ENCODE data around the gene USP54. TPM values are rescaled to one million over a fixed set of nuclear protein-coding genes. Genes with fewer than 3 reads are reported as not detected.
A peak's percentile ranks its signal among the peaks of the same experiment; 100 is the strongest.
"Not testable (repeated sequence)": the region's sequence is repeated elsewhere in the genome, so short reads cannot be mapped to it uniquely, and the experiment has no call there.

Gene USP54, protein sequence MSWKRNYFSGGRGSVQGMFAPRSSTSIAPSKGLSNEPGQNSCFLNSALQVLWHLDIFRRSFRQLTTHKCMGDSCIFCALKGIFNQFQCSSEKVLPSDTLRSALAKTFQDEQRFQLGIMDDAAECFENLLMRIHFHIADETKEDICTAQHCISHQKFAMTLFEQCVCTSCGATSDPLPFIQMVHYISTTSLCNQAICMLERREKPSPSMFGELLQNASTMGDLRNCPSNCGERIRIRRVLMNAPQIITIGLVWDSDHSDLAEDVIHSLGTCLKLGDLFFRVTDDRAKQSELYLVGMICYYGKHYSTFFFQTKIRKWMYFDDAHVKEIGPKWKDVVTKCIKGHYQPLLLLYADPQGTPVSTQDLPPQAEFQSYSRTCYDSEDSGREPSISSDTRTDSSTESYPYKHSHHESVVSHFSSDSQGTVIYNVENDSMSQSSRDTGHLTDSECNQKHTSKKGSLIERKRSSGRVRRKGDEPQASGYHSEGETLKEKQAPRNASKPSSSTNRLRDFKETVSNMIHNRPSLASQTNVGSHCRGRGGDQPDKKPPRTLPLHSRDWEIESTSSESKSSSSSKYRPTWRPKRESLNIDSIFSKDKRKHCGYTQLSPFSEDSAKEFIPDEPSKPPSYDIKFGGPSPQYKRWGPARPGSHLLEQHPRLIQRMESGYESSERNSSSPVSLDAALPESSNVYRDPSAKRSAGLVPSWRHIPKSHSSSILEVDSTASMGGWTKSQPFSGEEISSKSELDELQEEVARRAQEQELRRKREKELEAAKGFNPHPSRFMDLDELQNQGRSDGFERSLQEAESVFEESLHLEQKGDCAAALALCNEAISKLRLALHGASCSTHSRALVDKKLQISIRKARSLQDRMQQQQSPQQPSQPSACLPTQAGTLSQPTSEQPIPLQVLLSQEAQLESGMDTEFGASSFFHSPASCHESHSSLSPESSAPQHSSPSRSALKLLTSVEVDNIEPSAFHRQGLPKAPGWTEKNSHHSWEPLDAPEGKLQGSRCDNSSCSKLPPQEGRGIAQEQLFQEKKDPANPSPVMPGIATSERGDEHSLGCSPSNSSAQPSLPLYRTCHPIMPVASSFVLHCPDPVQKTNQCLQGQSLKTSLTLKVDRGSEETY (N-terminal part only)
- total RNA-seq: 10 to 100 TPM in 1 of 2 donors, 1 to 10 TPM in 1; 9.3 to 18.1 TPM

DNA sequence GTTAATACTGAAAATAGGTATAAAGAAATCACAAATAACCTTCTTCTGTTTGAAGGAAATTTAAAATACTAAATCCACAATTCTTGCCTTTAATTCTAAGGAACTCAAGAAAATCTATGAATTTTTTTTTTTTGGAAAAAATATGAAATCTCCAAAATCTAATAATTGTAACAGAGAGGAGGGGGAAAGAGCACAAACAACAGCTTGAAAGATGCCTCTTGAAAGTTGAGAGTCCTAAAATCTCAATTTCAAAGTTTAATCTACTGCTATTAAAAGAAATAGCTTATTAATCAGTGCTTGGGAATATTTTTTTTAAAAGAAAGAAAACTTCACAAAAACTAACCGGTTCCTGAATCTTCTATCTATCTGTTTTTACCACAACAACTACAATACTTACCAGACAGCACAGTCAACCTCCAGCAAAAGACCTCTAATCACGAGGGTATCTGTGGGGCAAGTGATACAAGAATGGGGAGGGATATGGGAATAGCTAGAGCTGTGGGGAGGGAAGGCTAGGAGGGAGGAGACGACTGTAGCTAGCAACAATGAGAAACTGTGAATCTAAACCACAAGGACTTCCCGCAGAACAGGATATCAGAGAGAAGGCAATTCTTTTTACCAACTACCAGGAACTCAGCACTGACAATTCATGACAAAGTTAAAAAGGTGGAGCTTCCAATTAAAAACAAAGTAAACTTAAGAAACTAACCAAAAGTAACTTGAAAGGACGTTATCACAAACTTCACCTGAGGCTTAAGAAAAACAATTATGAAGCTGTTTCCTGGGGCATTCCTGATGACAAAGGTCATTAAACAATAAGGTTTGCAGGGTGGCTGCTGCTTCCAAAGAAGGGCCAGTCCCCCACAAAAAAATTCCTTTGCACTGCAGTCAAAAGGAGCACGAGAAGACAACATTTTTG, at the start of gene USP54:
TSS of gene USP54 (minus strand) at position 462 of the 919 bp plus-strand sequence. CDS start 15,684 bp downstream, outside the sequence.
- no peaks in the 10 kb centered on the region for H3K36me3 Mint-ChIP-seq
- ATAC-seq (peak; percentile 73 to 78), DNase-seq (ENCODE audit: low spot score) (no peak)
- H3K9me3 Mint-ChIP-seq: no peaks in the 10 kb centered on the region
- H3K27ac Mint-ChIP-seq: peak within 1 kb of the TSS; percentile 22 to 93
- H3K4me1 Mint-ChIP-seq (ENCODE audit: low read depth in 2 of 2): peaks cover 13 to 15% of the 10 kb centered on the region in 2 donors
- no peaks in the 10 kb centered on the region for H3K27me3 Mint-ChIP-seq
- peak within 1 kb of the TSS; percentile 74 for H3K4me3 Mint-ChIP-seq

DNA sequence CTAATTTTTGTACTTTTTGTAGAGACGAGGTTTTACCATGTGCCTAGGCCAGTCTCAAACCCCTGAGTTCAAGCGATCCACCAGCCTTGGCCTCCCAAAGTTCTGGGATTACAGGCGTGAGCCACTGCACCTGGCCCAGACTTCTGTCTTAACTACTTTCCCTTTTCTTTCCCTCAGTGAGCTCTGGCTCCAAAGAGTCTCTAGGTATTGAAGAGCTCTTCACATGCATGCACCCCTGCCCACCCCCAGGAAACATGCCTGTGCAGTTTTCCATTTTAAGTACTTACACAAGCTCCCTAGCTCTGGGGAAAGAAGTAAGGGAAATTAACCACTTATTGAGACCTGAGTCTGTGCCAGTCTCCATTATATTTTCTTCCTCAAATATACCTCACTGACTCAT, 48.1 kb upstream of the USP54 start:
- ATAC-seq (no peak), DNase-seq (ENCODE audit: low spot score) (no peak)
- H3K4me3 Mint-ChIP-seq: no peak overlapping the region
- H3K27me3 Mint-ChIP-seq: peaks cover 0 to 5% of the 10 kb centered on the region in 2 donors
- no peaks in the 10 kb centered on the region for H3K36me3 Mint-ChIP-seq
- no peaks in the 10 kb centered on the region for H3K9me3 Mint-ChIP-seq
- H3K27ac Mint-ChIP-seq: peak overlapping the region in 1 of 2 donors; percentile 33
- H3K4me1 Mint-ChIP-seq (ENCODE audit: low read depth in 2 of 2): peaks cover 4 to 6% of the 10 kb centered on the region in 2 donors

DNA sequence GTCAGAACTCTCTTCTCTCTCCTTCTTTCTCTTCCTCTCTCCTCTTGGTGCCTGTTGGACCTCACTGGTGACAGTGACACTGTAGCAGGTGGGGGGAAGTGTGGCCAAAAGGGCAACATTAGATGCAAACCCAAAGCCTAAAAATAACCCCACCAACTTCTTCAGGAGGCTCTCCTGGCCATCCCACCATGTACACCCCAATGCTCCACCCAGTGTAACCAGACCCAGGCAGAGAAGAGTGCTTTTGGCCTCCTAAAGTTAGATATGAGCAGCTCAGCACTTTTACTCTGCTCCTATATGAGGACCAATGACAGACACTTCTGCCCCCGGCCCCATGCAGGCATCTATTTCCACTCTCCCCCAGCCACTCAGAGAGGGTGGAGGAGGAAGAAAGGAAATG, 44.6 kb upstream of the USP54 start:
- Mint-ChIP-seq H3K9me3 (no peaks in the 10 kb centered on the region), H3K27me3 (peaks cover 0 to 2% of the 10 kb centered on the region in 2 donors), H3K4me3 (no peak overlapping the region), H3K4me1 (ENCODE audit: low read depth in 2 of 2) (no peaks in the 10 kb centered on the region), H3K36me3 (no peaks in the 10 kb centered on the region), H3K27ac (no peak overlapping the region)
- no peak for DNase-seq (ENCODE audit: low spot score)
- peak in 1 of 2 donors; percentile 53 for ATAC-seq

DNA sequence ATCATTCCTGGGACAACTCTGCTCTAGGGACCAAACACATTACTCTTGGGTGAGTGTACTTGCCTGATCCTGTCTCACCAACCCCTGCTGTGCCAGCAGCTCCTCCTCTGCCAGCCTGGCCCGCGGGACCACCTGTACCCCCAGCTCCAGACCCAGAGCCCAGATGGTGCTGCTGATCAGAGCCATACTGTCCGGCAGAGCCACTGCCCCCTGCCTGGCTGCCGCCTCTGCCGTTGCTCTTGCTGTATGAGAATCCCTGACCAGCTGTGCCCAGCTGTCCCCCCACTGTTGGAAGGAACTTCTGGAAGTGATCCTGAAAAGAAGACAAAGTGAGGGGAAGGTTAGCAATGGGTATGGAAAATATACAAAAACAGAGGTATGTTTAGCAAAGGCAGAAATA, 43.3 kb upstream of the USP54 start:
- H3K27me3 Mint-ChIP-seq: peaks cover 0 to 2% of the 10 kb centered on the region in 2 donors
- H3K27ac Mint-ChIP-seq: no peak overlapping the region
- H3K4me3 Mint-ChIP-seq: no peak overlapping the region
- ATAC-seq (no peak), DNase-seq (ENCODE audit: low spot score) (no peak)
- H3K36me3 Mint-ChIP-seq: no peaks in the 10 kb centered on the region
- H3K9me3 Mint-ChIP-seq: no peaks in the 10 kb centered on the region
- H3K4me1 Mint-ChIP-seq (ENCODE audit: low read depth in 2 of 2): no peaks in the 10 kb centered on the region

DNA sequence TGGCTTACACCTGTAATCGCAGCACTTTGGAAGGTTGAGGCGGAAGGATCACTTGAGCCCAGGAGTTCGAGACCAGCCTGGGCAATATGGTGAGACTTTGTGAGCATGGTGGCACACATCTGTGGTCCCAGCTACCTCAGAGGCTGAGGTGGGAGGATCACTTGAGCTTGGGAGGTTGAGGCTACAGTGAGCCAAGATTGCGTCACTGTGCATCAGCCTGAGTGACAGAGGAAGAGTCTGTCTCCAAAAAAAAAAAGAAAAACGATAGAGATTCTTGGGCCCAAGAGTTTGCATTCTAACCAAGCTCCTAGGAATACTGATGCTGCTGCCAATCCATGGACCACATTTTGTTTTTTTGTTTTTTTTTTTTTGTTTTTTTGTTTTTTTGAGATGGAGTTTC, 38.0 kb upstream of the USP54 start:
- Mint-ChIP-seq H3K36me3 (no peaks in the 10 kb centered on the region), H3K4me1 (ENCODE audit: low read depth in 2 of 2) (peaks cover 6 to 8% of the 10 kb centered on the region in 2 donors), H3K4me3 (no peak overlapping the region), H3K27ac (no peak overlapping the region), H3K27me3 (no peaks in the 10 kb centered on the region), H3K9me3 (no peaks in the 10 kb centered on the region)
- ATAC-seq (no peak), DNase-seq (ENCODE audit: low spot score) (no peak)

DNA sequence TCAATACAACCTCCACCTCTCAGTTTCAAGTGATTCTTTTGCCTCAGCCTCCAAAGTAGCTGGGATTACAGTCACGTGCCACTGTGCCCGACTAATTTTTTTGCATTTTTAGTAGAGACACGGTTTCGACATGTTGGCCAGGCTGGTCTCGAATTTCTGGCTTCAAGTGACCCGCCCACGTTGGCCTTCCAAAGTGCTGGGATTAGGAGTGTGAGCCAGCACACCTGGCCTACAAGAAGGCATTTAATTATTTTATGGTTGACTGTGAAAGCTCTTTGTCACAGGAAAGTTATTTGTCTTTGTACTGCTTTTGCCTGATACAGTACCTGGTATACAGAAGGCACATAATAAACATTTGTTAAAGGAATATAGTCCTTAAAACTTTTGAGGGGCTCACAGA, 37.3 kb upstream of the USP54 start:
- ATAC-seq (no peak), DNase-seq (ENCODE audit: low spot score) (no peak)
- H3K36me3 Mint-ChIP-seq: no peaks in the 10 kb centered on the region
- no peak overlapping the region for H3K4me3 Mint-ChIP-seq
- H3K27ac Mint-ChIP-seq: no peak overlapping the region
- no peaks in the 10 kb centered on the region for H3K27me3 Mint-ChIP-seq
- H3K4me1 Mint-ChIP-seq (ENCODE audit: low read depth in 2 of 2): peaks cover 6 to 8% of the 10 kb centered on the region in 2 donors
- no peaks in the 10 kb centered on the region for H3K9me3 Mint-ChIP-seq

DNA sequence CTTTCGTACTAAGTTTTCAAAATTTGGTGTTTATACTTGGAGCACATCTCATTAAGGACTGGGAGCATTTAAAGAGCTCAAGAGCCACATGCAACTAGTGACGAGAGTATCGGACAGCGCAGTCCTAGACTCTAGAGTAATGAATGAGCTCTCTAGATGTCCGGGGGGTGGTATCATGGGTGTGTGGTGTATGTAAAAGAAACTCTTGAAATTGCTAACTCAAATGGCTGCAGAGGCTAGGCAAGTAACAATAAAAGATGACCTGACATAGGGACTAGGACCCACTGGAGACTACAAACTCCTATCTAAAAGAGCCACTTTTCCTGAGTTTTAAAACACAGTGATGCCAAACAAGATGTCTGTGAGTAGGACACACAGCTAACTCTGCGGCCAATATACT, 36.2 kb upstream of the USP54 start:
- H3K27ac Mint-ChIP-seq: peak overlapping the region in 1 of 2 donors; percentile 95

DNA sequence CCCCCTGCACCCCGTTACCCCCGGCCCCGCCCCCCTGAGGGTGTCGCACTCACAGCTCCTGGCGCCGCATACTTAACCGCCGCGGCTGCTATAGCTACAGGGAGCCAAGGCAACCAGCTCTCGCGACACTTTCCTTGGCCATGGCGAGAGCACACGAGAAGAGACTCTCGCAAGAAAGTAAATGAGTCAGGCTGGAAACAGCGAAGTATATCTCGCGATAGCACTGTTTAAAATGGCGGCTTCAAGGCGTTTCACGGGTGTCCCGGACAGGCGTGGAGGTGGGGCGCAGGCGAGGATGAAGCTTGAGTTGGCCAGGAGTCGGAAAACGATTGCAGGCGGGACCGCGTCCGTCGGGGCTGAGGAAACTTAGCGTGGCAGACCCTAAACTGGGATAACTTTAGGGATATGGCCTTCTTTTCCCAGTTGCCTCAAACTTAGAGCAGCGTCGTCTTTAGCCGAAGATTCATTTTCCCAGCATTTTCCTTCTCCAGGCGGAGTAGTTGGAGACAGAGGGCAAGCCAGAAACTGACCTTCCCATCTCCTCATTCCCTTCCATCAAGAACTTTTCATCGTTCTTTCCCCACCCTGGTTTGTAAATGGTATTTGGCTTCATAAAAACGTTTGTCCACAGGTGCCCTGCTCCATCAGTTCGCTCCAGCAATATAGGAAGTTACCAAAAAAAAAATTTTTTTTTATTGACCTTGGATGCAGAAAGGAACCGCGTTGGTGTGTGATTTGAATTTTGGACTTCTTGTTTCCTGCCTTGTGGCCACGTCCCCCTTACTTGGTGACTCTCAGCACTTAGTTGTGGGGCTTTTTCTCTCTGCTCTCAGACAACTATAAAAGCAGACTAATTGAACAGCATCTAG, 35.0 kb upstream of the USP54 start:
- Mint-ChIP-seq H3K27me3 (no peaks in the 10 kb centered on the region), H3K4me3 (peak overlapping the region; percentile 94), H3K9me3 (no peaks in the 10 kb centered on the region), H3K36me3 (no peaks in the 10 kb centered on the region), H3K4me1 (ENCODE audit: low read depth in 2 of 2) (peaks cover 6 to 8% of the 10 kb centered on the region in 2 donors), H3K27ac (peak overlapping the region; percentile 89 to 95)
- ATAC-seq (peak; percentile 99), DNase-seq (ENCODE audit: low spot score) (peak; percentile 93)

More for the DNA sequence above, 36.2 kb upstream of the USP54 start:
- H3K4me3 Mint-ChIP-seq: peak overlapping the region; percentile 55
- peaks cover 6 to 8% of the 10 kb centered on the region in 2 donors for H3K4me1 Mint-ChIP-seq (ENCODE audit: low read depth in 2 of 2)
- no peak for ATAC-seq
- DNase-seq (ENCODE audit: low spot score): no peak
- no peaks in the 10 kb centered on the region for H3K36me3 Mint-ChIP-seq
- H3K9me3 Mint-ChIP-seq: no peaks in the 10 kb centered on the region
- no peaks in the 10 kb centered on the region for H3K27me3 Mint-ChIP-seq

DNA sequence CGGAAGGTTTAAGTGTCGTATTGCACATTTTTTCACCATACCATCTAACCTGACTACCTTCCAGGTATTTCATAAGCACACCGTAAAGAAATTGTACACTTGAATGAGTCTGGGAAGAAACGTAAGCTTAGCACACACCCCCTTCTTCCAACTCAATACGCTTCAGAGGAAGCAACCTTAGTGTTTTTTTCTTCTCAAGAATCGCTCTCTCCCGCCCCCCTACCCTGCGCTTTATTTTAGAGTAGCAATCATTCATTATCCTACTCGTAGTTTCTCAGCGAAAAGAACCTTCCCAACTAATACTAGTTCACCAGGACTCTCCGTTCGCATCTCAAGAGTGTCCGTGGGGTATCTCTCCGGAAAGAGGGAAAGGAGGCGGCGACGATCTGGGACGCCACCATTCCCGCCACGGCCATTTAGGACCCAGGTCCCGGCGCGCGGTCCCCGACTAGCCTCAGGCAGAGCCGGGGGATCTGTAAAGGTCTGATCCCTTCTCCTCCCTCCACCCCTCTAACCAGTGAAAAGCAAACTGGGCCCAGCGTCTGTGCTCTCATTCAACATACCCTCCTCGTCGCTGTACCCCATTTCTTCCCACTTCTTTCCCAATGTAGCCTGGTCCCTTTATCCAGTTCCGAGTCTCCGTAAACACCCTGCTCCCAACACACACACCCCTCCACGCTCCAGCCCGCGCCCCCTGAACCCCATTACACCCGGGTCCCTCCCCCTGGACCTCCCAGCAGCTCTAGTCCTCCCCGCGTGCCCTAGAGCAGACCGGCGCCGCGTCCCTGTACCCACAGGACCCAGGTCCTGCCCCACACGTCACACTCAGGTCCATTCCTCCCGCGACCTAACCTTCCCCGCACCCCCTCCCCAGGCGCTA, 34.1 kb upstream of the USP54 start:
- DNase-seq (ENCODE audit: low spot score) (no peak), ATAC-seq (peak; percentile 7 to 77)
- Mint-ChIP-seq H3K4me1 (ENCODE audit: low read depth in 2 of 2) (peaks cover 6 to 8% of the 10 kb centered on the region in 2 donors), H3K4me3 (peak overlapping the region; percentile 94), H3K27me3 (no peaks in the 10 kb centered on the region), H3K9me3 (no peaks in the 10 kb centered on the region), H3K36me3 (no peaks in the 10 kb centered on the region), H3K27ac (peak overlapping the region; percentile 89 to 95)

DNA sequence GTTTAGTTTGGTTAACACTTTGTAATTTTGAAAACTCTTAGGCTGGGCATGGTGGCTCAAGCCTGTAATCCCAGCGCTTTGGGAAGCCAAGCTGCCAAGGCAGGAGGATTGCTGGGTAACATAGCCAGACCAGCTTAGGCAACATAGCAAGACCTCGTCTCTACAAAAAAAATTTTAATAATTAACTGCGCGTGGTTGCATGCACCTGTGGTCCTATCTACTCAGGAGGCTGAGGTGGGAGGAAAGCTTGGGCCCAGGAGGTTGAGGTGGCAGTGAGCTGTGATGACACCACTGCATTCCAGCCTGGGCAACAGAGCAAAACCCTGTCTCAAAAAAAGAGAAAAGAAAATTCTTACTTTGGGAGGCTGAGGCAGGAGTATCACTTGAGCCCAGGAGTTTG, 31.9 kb upstream of the USP54 start:
- no peaks in the 10 kb centered on the region for H3K36me3 Mint-ChIP-seq
- H3K4me1 Mint-ChIP-seq (ENCODE audit: low read depth in 2 of 2): peaks cover 6 to 8% of the 10 kb centered on the region in 2 donors
- no peaks in the 10 kb centered on the region for H3K9me3 Mint-ChIP-seq
- no peak for ATAC-seq
- no peak overlapping the region for H3K4me3 Mint-ChIP-seq
- H3K27ac Mint-ChIP-seq: no peak overlapping the region
- DNase-seq (ENCODE audit: low spot score): no peak
- H3K27me3 Mint-ChIP-seq: no peaks in the 10 kb centered on the region

DNA sequence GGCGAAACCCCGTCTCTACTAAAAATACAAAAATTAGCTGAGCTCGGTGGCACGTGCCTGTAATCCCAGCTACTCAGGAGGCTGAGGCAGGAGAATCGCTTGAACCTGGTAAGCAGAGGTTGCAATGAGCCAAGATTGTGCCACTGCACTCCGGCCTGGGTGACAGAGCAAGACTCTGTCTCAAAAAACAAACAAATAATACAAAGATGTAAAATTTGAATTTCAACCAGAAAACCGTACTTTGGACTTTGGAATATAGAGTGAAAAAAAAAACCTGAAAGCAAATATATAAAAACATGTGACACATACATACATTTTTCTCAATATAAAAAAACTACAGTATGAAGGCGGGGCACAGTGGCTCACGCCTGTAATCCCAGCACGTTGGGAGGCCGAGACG, 29.8 kb upstream of the USP54 start:
- not testable (repeated sequence) for H3K36me3 Mint-ChIP-seq

More for the DNA sequence above, 29.8 kb upstream of the USP54 start:
- not testable (repeated sequence) for DNase-seq (ENCODE audit: low spot score); H3K27ac Mint-ChIP-seq; H3K9me3 Mint-ChIP-seq; H3K27me3 Mint-ChIP-seq; ATAC-seq; H3K4me1 Mint-ChIP-seq (ENCODE audit: low read depth in 2 of 2); H3K4me3 Mint-ChIP-seq

Measured in natural killer cell treated with Interleukin-12 subunit alpha and Interleukin-12 subunit beta and Interleukin-15 and Interleukin-18, amount 100 ng/mL, for 72 hours (primary cell).